ENCODE results near the gene ANXA1.

ANXA1 gene

GRCh38 chr9:73215249-73215648 lies 63.6 kb downstream of the ANXA1 start:
- DNase-seq: no peak

DNA sequence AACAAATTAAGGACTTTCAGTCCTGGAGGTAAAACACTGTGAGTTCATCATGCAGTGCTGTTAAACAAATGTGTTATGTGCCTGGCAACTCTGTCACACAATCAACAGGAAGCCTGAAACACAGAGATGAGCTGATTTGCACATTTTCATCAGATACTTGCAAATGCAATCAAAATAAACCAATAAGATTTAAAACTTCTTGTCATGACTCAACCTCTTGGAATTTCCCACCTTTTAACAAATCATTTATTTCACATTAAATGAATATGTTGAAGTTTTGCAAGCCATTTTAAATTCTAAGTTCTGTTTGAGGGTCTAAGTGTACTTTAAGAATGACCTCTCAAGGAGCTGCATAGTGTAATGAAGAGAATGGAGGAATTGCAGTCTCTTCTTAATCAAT lies 64.4 kb downstream of the ANXA1 start:
- DNase-seq: no peak

Measured in NCI-H2029 treated with DMSO at 0.1 percent for 48 hours (cell line).